Hindlimb muscle (tissue), 1 donor: Measurements from ENCODE around the gene COX7C. TPM values are rescaled to one million over a fixed set of nuclear protein-coding genes. Genes with fewer than 3 reads are reported as not detected.
"Not testable (repeated sequence)": the region's sequence is repeated elsewhere in the genome, so short reads cannot be mapped to it uniquely, and the experiment has no call there.

Experiments
- DNase-seq: peaks from one replicate; pipeline ENCODE4 v3.0.0-alpha.2; 2013
- polyA plus RNA-seq: library from polyadenylated mRNA; unstranded; fragments of 120-200 nt; gene quantifications from one replicate; pipeline ENCODE4 v1.2.1, GENCODE V29; 2013; ENCODE audit not compliant: insufficient read length

The COX7C gene, protein sequence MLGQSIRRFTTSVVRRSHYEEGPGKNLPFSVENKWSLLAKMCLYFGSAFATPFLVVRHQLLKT
- 754 TPM for polyA plus RNA-seq

- peak; percentile 95 for DNase-seq
Measured at GRCh38 chr5:86617756-86618576, at the start of gene COX7C. TSS of gene COX7C (plus strand) at chr5:86617941. CDS start at chr5:86618056, 115 bp downstream.

DNA sequence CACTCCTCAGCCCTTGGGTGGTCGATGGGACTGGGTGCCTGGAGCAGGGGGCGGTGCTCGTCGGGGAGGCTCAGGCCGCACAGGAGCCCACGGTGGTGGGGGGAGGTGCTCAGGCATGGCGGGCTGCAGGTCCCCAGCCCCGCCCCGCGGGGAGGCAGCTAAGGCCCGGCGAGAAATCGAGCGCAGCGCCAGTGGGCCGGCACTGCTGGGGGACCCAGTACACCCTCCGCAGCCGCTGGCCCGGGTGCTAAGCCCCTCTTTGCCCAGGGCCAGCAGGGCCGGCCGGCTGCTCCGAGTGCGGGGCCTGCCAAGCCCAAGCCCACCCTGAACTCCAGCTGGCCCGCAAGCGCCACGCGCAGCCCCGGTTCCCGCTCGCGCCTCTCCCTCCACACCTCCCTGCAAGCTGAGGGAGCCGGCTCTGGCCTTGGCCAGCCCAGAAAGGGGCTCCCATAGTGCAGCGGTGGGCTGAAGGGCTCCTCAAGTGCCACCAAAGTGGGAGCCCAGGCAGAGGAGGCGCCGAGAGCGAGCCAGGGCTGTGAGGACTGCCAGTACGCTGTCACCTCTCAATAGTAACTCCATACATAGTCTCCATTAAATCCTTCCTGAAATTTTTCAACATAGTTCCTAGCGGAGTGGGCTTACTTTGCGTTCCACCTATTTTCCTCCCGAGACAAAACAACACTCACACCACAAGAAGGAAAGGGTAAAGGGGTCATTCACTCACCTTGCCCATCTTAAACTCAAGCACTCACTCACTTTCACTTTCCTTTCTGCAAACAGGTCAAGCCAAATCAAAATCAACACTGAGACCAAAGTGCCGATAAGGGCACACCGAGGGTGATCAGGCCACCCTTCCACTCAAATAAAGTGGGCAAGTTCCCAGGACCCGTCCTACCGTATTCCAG lies 48.0 kb upstream of the COX7C start:
- DNase-seq, result not testable (repeated sequence)

GRCh38 chr5:86570427-86571083 lies 47.2 kb upstream of the COX7C start:
- DNase-seq, result no peak

- DNase-seq, result not testable (repeated sequence)
Measured at GRCh38 chr5:86571109-86571508, 46.6 kb upstream of the COX7C start.

DNA sequence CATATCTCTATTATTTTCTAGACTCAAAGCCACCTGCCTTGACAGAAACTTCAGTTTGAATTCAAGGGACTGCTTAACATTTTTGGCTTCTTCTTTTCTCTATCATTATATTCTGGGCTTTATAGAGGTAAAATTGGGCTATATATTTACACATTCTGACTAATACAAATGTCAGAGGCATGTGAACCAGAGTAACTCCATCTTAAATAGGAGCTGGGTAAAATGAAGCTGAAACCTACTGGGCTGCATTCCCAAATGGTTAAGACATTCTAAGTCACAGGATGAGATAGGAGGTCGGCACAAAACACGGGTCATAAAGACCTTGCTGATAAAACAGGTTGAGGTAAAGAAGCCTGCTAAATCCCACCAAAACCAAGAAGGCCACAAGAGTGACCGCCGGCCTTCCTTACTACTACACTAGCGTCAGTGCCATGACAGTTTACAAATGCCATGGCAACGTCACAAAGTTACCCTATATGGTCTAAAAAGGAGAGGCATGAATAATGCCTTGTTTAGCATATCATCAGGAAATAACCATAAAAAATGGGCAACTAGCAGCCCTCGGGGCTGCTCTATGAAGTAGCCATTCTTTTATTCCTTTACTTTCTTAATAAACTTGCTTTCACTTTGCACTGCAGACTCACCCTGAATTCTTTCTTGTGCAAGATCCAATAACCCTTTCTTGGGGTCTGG lies 44.8 kb upstream of the COX7C start:
- DNase-seq, result no peak

GRCh38 chr5:86579502-86579901 lies 38.2 kb upstream of the COX7C start:
- no peak for DNase-seq

GRCh38 chr5:86596476-86596875 lies 21.3 kb upstream of the COX7C start:
- DNase-seq, result no peak

GRCh38 chr5:86605881-86606280 lies 11.9 kb upstream of the COX7C start:
- DNase-seq, result no peak

DNA sequence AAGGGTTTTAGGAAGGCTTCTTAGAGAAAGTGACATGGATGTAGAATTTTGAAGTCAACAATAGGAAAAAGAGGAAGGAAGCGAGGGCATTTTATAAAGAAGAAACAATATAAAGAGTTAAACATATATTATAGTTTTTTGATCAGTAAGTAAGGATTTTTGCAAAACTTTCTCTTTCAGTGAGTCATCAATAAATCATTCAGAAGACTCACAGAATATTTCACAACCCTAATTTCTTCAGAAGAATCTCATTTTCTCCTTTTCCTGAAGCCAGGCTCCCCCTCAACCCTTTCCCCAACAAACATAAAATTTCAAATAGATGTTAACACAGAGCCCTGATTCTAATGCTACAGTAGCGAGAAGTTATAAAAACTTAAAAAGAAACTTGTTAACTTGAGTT lies 4.3 kb upstream of the COX7C start:
- no peak for DNase-seq

DNA sequence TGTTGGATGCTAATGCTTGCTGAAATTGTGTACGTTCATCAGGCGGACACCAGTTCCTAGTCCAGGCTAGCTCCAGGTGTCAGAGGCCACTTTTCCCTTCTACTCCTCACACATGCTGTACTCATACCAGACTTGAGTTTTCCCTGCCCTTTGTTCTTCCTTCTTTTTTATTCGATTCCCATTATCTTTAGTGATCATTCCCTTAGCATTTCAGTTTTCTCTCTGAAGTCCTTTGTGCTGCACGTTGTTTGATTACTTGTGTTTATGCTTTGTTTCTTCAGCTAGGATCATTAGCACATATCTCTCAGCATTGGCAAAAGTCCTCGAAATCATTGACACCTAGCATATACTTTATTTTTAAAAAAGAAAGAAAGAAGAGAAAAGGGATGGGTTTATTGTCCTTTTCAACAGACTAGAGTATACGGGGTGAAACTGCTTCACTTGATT lies 409 bp upstream of the COX7C start:
- DNase-seq, result no peak

- DNase-seq, result no peak
Measured at GRCh38 chr5:86623785-86624483, 6.2 kb downstream of the COX7C start.

DNA sequence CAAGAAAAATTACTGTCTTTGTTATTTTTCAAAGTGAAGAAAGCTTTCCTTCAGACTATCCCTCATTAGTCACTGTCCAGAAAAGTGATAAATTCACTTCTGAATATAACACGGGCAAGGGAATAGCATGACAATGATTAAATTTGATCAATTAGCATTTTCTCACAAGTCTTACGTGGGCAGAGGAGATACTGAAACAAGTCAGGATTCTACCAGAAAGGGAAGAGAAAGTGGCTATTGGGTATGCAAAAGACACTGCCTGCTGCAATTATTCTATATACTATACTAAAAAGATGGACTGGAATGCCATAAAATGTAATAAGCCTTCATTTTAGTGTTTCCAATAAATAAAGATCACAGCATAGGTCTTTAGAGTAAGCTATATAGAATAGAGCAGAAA lies 7.4 kb downstream of the COX7C start:
- DNase-seq, result no peak

GRCh38 chr5:86626149-86626548 lies 8.4 kb downstream of the COX7C start:
- DNase-seq, result no peak

DNA sequence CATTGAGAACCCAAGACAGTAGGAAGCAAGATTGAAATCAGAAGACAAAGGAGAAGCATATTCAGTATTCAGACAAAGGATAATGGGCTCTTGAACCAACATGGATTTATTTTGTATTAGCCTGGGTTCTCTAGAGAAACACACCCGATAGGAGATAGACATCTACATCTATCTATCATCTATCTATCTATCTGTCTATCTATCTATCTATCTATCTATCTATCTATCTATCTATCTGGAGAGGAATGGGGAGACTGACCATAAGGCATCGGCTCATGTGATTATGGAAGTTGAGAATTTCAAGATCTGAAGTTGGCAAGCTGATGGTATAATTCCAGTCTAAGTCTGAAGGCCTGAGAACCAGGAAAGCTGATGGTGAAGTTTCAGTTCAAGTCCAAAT lies 13.4 kb downstream of the COX7C start:
- no peak for DNase-seq

DNA sequence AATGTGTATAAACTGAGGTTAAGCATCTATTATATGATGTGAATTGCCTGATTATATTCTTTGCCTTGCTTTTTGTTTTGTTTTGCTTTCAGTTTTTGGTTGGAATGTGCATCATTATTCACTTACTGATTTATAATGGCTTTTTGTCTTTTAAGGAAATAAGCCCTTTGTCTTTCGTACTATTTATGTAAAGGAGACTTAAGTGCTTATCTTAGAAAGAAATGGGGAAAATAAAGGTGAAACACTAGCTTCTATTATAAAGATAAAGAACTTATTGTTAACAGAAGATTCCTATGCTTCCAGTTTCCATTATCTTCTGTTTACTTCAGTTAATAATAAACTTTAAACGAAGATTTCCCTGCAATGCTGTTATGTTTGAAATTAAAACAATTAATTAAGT lies 23.3 kb downstream of the COX7C start:
- no peak for DNase-seq

DNA sequence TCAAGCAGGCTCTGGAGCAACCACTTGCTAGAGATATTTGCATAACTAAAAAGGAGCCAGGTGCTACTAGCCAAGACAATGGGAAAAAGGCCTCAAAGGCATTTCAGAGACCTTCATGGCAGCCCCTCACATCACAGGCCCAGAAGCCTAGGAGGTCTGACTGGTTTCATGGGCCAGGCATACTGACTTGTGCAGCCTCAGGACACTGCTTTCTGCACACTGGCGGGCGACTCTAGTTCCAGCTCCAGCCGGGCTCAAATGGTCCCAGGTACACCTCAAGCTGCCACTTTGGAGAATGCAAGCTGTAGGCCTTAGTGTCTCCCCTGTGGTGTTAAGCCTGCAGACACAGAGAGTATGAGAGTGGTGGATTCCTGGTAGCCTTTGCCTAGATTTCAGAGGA lies 27.1 kb downstream of the COX7C start:
- no peak for DNase-seq

DNA sequence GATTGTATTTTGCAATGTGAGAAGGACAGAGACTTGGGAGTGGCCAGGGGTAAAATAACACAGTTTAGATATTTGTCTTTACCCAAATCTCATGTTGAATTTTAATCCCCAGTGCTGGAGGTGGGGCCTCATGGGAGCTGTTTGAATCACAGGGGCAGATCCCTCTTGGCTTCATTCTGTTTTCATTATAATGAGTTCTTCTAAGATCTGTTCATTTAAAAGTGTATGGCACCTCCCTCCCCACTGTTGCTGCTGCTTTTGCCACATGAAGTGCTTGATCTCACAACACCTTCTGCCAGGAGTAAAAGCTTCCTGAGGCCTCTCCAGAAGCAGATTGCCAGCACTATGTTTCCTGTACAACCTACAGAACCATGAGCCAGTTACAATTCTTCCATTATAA lies 28.1 kb downstream of the COX7C start:
- no peak for DNase-seq

DNA sequence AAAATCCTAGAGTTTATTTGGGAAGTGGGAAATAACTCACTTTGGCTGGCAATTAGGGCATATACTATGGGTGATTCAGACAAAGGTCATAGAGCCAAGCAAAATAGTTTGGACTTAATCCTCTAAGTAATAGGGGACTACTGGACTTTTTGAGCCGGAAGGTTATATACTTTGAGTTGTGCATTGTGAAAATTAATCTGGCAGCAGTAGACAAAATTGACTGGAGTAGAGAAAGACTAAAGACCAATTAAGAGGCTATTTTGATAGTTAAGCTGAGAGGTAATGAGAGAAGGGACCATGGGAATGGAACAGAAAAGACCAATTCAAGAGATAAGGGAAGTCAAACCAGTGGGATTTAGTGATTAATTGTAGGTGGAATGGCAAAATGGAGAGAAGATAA lies 28.9 kb downstream of the COX7C start:
- DNase-seq, result no peak

- no peak for DNase-seq
Measured at GRCh38 chr5:86649832-86650505, 32.2 kb downstream of the COX7C start.

DNA sequence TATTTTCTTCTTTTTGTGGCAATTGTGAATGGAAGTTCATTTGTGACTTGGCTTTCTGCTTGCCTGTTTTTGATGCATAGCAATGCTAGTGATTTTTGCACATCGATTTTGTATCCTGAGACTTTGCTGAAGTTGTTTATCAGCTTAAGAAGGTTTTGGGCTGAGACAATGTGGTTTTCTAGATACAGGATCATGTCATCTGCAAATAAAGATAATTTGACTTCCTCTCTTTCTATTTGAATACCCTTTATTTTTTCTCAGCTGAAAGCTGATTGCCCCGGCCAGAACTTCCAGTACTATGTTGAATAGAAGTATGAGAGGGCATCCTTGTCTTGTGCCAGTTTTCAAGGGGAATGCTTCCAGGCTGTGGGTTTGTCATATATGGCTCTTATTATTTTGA lies 43.0 kb downstream of the COX7C start:
- DNase-seq, result not testable (repeated sequence)

- no peak for DNase-seq
Measured at GRCh38 chr5:86664173-86664572, 46.4 kb downstream of the COX7C start.
